ENCODE measurements around the gene ELP5.
"Not testable (repeated sequence)": the region's sequence is repeated elsewhere in the genome, so short reads cannot be mapped to it uniquely, and the experiment has no call there.

ELP5 gene

GRCh38 chr17:7242717-7243452 is 9.1 kb upstream of the ELP5 start:
- no peak for FAIRE-seq
- TF ChIP-seq, protein P1, sequence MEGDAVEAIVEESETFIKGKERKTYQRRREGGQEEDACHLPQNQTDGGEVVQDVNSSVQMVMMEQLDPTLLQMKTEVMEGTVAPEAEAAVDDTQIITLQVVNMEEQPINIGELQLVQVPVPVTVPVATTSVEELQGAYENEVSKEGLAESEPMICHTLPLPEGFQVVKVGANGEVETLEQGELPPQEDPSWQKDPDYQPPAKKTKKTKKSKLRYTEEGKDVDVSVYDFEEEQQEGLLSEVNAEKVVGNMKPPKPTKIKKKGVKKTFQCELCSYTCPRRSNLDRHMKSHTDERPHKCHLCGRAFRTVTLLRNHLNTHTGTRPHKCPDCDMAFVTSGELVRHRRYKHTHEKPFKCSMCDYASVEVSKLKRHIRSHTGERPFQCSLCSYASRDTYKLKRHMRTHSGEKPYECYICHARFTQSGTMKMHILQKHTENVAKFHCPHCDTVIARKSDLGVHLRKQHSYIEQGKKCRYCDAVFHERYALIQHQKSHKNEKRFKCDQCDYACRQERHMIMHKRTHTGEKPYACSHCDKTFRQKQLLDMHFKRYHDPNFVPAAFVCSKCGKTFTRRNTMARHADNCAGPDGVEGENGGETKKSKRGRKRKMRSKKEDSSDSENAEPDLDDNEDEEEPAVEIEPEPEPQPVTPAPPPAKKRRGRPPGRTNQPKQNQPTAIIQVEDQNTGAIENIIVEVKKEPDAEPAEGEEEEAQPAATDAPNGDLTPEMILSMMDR (IDR thresholded peaks at IDR 0.05; ENCODE audit: insufficient read depth, missing control alignments): no peak

GRCh38 chr17:7243453-7243729 is 8.6 kb upstream of the ELP5 start:
- no peak for FAIRE-seq

More at GRCh38 chr17:7242717-7243452, 9.1 kb upstream of the ELP5 start:
- peak; percentile 90 for DNase-seq (ENCODE audit: insufficient read length, low spot score)

GRCh38 chr17:7243838-7244237 is 8.2 kb upstream of the ELP5 start:
- not testable (repeated sequence) for DNase-seq (ENCODE audit: insufficient read length, low spot score); FAIRE-seq

More at GRCh38 chr17:7243453-7243729, 8.6 kb upstream of the ELP5 start:
- TF ChIP-seq, protein P1 (IDR thresholded peaks at IDR 0.05; ENCODE audit: insufficient read depth, missing control alignments): no peak
- no peak for DNase-seq (ENCODE audit: insufficient read length, low spot score)

DNA sequence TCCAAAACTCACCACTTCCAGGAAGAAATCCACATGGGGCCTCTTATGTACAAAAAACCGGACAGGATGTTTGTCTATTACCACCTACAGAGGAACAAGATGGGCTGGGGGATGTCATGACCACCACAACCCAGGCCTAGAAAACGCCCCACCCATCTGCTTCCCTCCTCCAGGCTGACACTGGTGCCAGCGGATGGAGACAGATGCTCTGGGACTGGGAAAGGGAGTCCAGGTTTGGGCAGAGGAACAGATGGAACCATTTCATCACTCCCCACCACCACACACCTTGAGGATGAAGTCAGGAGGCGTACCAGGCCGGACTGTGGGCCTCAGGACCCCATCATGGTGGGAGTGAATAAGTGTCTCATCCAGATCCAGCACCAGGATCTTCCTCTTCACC is 5.2 kb upstream of the ELP5 start:
- TF ChIP-seq, protein P1 (IDR thresholded peaks at IDR 0.05; ENCODE audit: insufficient read depth, missing control alignments): no peak
- DNase-seq (ENCODE audit: insufficient read length, low spot score): no peak
- no peak for FAIRE-seq

- TF ChIP-seq, protein P1 (IDR thresholded peaks at IDR 0.05; ENCODE audit: insufficient read depth, missing control alignments): no peak
- FAIRE-seq: no peak
- DNase-seq (ENCODE audit: insufficient read length, low spot score): no peak
Observed at GRCh38 chr17:7248796-7249195, 3.2 kb upstream of the ELP5 start.

DNA sequence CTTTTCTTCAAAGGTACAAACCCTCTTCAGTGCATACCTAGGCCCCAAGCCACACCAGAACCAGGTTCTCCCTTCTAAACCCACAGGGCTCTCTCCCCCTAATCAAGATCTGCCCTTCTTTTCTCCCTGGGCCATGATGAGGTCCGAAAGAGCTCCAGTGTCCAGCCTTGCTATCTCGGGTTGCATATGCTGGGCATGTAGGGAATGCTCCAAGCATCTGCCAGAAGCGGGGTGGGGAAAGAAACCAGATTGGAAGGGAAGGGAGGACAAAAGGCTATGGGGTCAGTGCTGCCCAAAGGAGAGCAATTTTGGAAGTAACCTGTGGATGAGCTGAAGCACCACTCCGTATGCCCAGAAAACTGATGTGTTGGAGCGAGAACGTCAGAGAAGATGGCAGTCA is 2.8 kb upstream of the ELP5 start:
- FAIRE-seq (no peak), DNase-seq (ENCODE audit: insufficient read length, low spot score) (no peak)
- TF ChIP-seq, protein P1 (IDR thresholded peaks at IDR 0.05; ENCODE audit: insufficient read depth, missing control alignments): no peak

DNA sequence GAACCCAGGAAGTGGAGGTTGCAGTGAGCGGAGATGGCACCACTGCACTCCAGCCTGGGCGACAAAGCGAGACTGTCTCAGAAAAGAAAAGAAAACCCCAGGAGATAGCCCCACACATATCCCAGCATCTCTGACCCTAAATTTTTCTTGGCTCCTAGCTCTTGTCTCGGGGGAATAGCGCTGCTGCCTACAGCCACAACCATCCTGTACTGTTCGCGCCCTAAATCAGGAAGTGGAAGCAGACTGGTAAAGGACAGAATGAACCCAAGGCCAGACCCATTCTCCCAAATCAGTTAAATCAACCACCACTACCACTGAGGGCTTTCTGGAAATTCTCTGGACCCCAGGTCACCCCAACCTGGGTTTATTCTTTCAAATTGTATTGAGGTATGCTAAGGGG is 2.2 kb upstream of the ELP5 start:
- TF ChIP-seq, protein P1 (IDR thresholded peaks at IDR 0.05; ENCODE audit: insufficient read depth, missing control alignments): no peak

More for the DNA sequence above, 2.2 kb upstream of the ELP5 start:
- DNase-seq (ENCODE audit: insufficient read length, low spot score) (no peak), FAIRE-seq (no peak)

Data from D721Med (cell line).